ENCODE results near the gene EFNA4.

GRCh38 chr1:155030899-155031298 is 32.6 kb upstream of the EFNA4 start:
- no peak for TF ChIP-seq CTCF (IDR thresholded peaks at IDR 0.05; ENCODE audit: insufficient read depth, low read depth, low read length)
- no peak for TF ChIP-seq EZH2 (IDR thresholded peaks at IDR 0.05; ENCODE audit: insufficient read depth, low read length)
